ENCODE measurements around the gene APLP1. TPM values are rescaled to one million over a fixed set of nuclear protein-coding genes. Genes with fewer than 3 reads are reported as not detected.
"Not testable (repeated sequence)": the region's sequence is repeated elsewhere in the genome, so short reads cannot be mapped to it uniquely, and the experiment has no call there.

Gene APLP1
- total RNA-seq, 1 experiment from 2014 or later, result 53.9 TPM

DNA sequence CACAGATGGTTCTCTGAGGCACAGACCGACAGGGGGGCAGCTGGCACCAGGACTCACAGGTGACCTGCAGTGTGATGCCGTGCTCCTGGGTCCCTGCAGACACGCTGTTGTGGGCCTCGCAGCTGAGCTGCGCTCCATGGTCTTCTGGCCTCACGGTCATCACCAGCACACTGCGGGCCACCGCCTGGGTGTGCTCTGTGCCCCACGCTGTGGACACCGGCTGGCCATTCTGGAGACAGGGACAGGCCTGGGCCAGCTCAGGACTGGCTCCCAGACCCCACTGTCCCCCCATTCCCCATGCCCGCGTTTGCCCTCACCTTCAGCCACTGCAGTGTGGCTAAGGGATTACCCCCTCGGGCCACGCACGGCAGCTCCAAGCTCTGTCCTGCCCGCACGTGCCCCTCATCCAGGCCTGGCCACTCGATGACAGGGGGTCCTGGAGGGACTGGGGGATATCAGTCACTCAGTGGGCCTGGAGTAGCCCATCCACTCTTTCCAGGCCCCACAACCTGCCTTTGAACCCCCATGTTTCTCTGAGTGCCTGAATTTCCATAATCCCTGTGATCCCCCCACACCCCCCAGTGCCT is 19.4 kb upstream of the APLP1 start:
- DNase-seq (ENCODE audit: low read depth), result no peak
- in situ Hi-C loops (cut with HindIII; ENCODE audit: low pct_unique_long_range_greater_than_20kb, low sequenced_read_pairs), result no loop called here

DNA sequence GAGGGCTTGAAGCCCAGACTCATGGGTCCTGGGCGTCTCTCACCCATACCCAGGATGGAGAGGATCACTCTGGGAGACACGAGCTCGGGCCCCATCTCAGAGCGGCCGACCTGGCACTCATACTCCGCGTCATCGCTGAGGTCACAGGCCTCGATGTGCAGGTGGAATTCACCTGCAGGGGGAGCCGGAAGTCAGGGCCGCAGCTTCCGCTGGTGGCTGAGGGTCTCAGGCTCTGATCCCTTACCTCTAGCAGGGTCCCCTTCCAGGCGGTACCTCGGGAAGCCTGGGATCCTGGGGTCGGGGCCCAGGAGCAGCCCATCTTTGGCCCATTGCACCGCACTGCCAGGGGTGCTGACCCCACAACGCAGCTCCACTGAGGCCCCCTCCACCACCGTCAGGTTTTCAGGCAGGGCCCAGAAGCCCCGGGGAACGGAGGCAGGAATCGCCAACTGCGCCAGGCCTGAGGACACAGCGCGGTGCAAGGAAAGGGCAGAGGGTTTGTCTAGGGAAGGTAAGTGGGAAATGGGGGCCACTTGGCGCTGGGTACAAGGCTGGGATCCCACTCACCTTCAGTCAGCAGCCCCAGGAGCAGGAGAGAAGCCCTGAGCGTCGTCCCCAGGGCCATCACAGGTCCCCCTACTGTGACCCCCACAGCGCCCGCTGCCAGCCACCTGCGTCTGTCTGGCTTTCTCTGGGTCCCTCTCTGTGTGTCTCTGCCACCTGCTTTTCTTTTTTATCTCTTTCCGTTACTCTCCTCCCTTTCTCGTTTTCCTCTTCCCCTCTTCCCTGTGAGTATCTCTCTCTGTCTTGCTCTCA is 17.0 kb upstream of the APLP1 start:
- no peak for DNase-seq (ENCODE audit: low read depth)
- in situ Hi-C loops (cut with HindIII; ENCODE audit: low pct_unique_long_range_greater_than_20kb, low sequenced_read_pairs), result no loop called here

DNA sequence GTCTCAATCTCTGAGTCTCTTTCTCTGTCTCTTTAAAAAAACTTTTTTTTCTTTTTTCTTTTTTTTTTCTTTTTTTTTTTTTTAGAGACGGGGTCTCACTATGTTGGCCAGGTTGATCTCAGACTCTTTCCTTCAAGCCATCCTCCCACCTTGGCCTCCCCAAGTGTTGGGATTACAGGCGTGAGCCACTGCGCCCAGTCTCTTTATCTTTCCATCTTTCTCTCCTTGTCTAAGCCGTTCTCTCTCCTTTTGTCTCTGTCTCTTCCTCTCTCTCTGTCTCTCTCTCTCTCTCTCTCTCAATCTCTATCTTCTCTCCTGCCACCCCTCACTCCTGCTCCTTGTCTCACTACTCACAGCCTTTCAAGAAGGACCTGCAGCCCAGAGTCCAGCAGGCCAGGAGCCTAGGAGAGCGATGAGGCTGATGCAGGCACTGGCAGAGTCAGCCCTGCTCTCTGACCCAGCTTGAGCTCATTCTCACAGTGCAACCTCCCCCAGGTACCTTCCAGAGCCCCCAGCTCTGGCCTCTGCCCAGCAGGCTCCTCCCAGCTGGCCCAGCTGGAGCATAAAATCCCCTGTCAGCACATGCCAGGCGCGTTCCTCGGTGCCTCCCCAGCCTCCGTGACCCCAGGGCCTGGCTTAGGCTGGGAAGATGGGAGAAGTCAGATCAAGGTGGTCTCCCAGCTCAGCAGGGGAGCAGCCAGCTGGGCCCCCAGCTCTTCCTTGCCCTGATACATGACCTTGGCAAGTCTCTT is 16.2 kb upstream of the APLP1 start, which contains the start of gene NPHS1:
Gene NPHS1, minus strand, starts transcription at position 476 of the 752 bp plus-strand sequence. CDS start 667 bp downstream, outside the sequence.
- in situ Hi-C loops (cut with HindIII; ENCODE audit: low pct_unique_long_range_greater_than_20kb, low sequenced_read_pairs), result no loop called here
- no peak for DNase-seq (ENCODE audit: low read depth)

DNA sequence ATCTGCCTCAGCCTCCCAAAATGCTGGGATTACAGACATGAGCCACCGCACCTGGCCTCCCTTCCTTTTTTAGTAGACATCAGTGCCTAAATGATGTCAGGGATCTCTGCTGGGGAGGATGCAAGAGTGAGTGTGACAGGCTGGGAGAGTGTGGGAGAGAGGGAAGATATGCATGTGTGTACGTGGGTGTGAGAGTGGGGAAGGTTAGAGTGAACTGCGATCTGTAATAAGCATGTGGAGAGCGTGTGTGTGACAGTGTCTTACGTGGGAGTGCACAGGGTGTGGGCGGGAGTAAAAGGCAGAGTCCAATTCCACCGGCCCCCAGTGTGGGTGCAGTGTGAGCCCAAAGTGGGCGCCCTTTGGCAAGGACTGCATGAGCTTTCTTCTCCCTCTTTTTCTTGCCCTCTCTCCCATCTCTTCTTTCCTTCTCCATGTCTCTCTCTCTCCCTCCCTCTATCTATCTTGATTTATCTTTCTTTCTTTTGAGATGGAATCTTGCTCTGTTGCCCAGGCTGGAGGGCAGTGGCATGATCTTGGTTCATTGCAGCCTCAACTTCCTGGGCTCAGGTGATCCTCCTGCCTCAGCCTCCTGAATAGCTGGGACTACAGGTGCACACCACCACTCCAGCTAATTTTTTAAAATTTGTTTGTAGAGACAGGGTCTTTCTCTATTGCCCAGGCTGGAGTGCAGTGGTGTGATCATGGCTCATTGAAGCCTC is 15.2 kb upstream of the APLP1 start:
- DNase-seq (ENCODE audit: low read depth), result no peak
- in situ Hi-C loops (cut with HindIII; ENCODE audit: low pct_unique_long_range_greater_than_20kb, low sequenced_read_pairs), result no loop called here

DNA sequence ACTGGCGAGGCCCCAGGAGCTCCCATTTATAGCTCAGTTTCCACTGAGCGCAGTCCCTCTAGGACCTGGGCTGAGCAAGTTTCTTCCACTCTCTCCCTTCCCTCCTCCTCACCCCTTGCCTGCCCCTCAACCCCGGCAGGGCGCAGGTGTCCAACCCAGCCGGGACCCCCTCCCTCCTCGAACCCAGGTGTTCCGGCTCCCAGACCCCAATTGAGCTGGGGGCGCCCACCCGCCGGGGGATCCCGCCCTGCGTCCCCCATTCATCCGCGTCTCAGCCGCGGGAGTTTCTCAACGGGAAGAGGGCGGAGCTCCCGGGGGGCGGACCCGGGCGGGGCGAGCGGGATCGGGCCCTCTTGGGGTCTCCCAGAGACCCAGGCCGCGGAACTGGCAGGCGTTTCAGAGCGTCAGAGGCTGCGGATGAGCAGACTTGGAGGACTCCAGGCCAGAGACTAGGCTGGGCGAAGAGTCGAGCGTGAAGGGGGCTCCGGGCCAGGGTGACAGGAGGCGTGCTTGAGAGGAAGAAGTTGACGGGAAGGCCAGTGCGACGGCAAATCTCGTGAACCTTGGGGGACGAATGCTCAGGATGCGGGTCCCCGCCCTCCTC is 11.7 kb upstream of the APLP1 start, which contains the start of gene KIRREL2:
Gene KIRREL2, plus strand, starts transcription at position 366 of the 604 bp plus-strand sequence. Its CDS starts 209 bp downstream, at position 575.
- no peak for DNase-seq (ENCODE audit: low read depth)
- in situ Hi-C loops (cut with HindIII; ENCODE audit: low pct_unique_long_range_greater_than_20kb, low sequenced_read_pairs), result no loop called here

DNA sequence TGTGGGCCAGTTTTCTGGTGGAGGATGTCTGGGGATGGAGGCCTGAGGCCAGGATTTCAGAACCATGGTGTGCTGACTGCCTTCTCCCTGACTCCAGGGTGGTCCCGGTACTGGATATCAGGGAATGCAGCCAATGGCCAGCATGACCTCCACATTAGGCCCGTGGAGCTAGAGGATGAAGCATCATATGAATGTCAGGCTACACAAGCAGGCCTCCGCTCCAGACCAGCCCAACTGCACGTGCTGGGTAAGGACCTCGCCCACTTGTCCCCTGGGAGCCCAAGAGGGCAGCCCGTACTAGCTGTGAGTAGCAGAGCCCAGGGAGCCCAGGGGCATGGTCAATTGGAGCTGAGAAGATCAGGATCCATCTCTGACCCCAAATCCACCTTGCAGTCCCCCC is 10.1 kb upstream of the APLP1 start:
- DNase-seq (ENCODE audit: low read depth), result no peak
- in situ Hi-C loops (cut with HindIII; ENCODE audit: low pct_unique_long_range_greater_than_20kb, low sequenced_read_pairs), result no loop called here

DNA sequence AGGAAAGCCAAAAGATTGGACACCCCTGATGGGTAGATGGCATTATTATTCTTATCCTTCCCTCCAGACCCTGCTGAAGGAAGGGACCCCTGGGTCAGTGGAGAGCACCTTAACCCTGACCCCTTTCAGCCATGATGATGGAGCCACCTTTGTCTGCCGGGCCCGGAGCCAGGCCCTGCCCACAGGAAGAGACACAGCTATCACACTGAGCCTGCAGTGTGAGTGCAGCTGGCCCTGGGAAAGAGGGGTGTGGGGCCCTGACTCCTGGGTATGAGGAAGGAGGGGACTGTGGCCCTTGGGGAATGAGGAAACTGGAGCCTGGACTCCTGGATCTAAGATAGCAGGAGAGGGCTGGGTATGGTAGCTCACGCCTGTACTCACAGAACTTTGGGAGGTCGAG is 9.0 kb upstream of the APLP1 start:
- DNase-seq (ENCODE audit: low read depth), result no peak
- in situ Hi-C loops (cut with HindIII; ENCODE audit: low pct_unique_long_range_greater_than_20kb, low sequenced_read_pairs), result no loop called here

DNA sequence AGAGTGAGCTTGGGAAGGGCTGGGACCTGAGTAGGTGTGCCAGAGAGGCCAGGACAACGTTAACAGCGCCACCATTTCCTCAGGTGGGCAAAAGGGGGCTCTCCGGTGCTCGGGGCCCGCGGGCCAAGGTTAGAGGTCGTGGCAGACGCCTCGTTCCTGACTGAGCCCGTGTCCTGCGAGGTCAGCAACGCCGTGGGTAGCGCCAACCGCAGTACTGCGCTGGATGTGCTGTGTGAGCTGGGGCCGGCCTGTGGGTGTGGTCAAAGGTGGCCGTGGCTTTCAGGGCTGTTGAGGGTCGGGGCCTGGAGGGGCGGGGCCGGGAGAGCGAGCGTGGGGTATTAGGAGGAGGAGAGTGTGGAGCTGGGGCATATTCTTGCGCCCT is 7.9 kb upstream of the APLP1 start:
- no peak for DNase-seq (ENCODE audit: low read depth)
- in situ Hi-C loops (cut with HindIII; ENCODE audit: low pct_unique_long_range_greater_than_20kb, low sequenced_read_pairs), result no loop called here

DNA sequence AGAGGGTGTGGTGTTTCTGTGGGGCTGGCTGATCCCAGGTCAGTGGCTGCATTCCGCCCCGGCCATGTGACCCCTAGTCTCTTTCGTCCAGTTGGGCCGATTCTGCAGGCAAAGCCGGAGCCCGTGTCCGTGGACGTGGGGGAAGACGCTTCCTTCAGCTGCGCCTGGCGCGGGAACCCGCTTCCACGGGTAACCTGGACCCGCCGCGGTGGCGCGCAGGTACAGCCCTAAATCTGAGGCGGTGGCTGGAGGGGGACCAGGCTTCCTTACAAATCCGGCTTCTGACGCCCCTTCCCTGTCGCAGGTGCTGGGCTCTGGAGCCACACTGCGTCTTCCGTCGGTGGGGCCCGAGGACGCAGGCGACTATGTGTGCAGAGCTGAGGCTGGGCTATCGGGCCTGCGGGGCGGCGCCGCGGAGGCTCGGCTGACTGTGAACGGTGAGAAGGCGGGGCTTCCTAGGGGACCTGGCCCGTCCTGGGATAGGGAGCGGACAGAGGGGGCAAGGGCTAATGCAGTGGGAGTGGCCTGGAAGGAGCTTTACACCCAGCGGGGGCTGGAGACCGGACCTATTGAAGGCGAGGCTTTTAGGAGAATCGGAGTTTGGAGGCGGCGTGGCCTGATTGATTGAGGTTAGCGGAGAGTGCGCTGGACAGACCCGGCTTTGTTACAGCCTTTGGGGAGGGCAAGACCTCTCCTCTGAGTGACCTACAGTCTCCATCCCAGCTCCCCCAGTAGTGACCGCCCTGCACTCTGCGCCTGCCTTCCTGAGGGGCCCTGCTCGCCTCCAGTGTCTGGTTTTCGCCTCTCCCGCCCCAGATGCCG is 7.3 kb upstream of the APLP1 start:
- in situ Hi-C loops (cut with HindIII; ENCODE audit: low pct_unique_long_range_greater_than_20kb, low sequenced_read_pairs), result no loop called here

DNA sequence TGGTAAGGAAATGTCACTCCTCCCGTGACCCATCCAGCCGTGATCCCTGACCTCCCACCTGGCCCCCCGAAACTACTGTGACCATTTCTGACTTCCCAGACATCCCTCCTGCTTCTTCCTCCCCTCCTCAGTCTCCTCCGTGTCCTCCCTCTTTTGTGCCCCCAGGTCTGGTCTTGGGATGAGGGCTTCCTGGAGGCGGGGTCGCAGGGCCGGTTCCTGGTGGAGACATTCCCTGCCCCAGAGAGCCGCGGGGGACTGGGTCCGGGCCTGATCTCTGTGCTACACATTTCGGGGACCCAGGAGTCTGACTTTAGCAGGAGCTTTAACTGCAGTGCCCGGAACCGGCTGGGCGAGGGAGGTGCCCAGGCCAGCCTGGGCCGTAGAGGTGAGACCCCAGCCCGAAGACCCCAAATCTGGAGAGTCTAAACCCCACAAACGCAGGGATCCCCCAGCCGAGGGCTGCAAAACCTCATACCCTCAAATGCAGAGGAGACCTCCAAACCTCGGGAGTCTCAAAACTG is 6.7 kb upstream of the APLP1 start:
- DNase-seq (ENCODE audit: low read depth), result no peak
- in situ Hi-C loops (cut with HindIII; ENCODE audit: low pct_unique_long_range_greater_than_20kb, low sequenced_read_pairs), result no loop called here

More for the DNA sequence above, 7.3 kb upstream of the APLP1 start:
- no peak for DNase-seq (ENCODE audit: low read depth)

GRCh38 chr19:35862528-35862927 is 5.8 kb upstream of the APLP1 start:
- DNase-seq (ENCODE audit: low read depth), result no peak
- in situ Hi-C loops (cut with HindIII; ENCODE audit: low pct_unique_long_range_greater_than_20kb, low sequenced_read_pairs), result no loop called here

GRCh38 chr19:35863018-35863417 is 5.4 kb upstream of the APLP1 start:
- no peak for DNase-seq (ENCODE audit: low read depth)
- in situ Hi-C loops (cut with HindIII; ENCODE audit: low pct_unique_long_range_greater_than_20kb, low sequenced_read_pairs), result no loop called here

DNA sequence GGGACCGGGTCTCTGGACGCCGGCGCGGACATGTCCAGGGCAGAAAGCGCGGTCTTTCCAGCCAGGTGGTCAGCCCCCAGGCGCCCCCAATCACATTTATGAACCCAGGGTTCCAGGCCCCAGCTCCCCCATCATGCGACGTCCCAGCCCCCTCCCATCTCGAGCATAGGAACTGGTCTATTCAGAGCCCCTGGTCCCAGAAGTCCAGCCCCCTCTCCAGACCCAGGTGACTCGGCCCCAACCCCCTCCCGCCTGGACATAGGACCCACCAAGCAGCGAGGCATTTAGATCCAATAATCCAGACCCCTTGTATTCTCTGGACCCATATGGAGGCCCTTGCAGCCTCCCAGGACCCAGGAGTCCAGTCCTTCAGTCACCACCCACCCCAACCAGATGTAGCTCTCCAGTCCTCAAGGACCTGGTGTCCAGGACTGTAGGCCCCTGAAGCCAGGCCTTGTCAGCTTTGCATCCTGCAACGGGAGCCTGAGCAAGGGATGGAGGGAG is 501 bp downstream of the APLP1 start:
- in situ Hi-C loops (cut with HindIII; ENCODE audit: low pct_unique_long_range_greater_than_20kb, low sequenced_read_pairs), result no loop called here
- DNase-seq (ENCODE audit: low read depth), result no peak

DNA sequence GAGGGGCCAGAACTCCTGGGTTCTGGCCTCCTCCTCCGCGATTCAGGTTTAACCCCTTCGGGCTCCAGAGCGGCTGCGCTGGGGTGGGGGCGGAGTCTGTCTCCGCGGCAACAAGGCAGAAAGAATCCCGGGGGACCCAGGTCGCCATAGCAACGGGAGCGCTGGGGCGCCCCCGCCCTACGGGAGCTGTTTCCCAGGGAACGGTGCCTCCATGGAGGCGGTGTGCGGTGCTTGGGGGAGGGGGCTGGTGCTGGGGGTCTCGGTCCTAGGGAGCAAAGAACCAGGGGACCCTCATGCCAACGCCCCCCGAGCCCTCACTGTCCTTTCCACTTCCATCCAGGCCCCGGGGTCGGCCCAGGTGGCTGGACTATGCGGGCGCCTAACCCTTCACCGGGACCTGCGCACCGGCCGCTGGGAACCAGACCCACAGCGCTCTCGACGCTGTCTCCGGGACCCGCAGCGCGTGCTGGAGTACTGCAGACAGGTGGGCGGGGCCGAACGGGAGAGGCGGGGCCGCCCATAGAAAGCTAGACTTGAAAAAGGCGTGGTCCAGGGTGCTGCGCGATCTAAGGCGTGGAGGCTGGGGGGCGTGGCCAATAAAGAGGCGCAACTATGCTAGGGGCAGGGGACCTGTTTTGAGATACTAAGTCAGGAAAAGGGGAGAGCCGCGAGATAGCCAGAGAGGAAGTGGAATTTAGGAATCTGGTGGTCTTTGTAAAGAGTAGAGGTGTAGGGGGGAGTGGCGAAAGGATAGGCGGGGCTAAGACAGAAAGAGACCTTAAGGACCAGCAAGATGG is 1.2 kb downstream of the APLP1 start:
- in situ Hi-C loops (cut with HindIII; ENCODE audit: low pct_unique_long_range_greater_than_20kb, low sequenced_read_pairs), result no loop called here

GRCh38 chr19:35870124-35870736 is 1.9 kb downstream of the APLP1 start:
- in situ Hi-C loops (cut with HindIII; ENCODE audit: low pct_unique_long_range_greater_than_20kb, low sequenced_read_pairs); DNase-seq (ENCODE audit: low read depth): not testable (repeated sequence)

More for the DNA sequence above, 1.2 kb downstream of the APLP1 start:
- peak; percentile 98 for DNase-seq (ENCODE audit: low read depth)

GRCh38 chr19:35870798-35871197 is 2.4 kb downstream of the APLP1 start:
- DNase-seq (ENCODE audit: low read depth), result no peak

More at GRCh38 chr19:35870798-35871197, 2.4 kb downstream of the APLP1 start:
- in situ Hi-C loops (cut with HindIII; ENCODE audit: low pct_unique_long_range_greater_than_20kb, low sequenced_read_pairs), result no loop called here

Measured in Caki2 (cell line).